PC-3 (cell line): ENCODE data around the gene SDK1.

Experiments used
- CTCF ChIP-seq: fragments of 300-600 bp; sonication (generic); conservative IDR thresholded peaks from 2 replicates; pipeline ENCODE4 v1.5.1; 2017; ENCODE audit warnings: antibody characterized with exemption, low read depth, mild to moderate bottlenecking, low read length
- EZH2 ChIP-seq: fragments of 300-600 bp; sonication (generic); IDR thresholded peaks from one replicate; pipeline ENCODE4 v1.6.1; 2017; ENCODE audit warnings: antibody characterized with exemption, mild to moderate bottlenecking, low read length; ENCODE audit not compliant: unreplicated experiment
- EZH2phosphoT487 ChIP-seq: fragments of 300-600 bp; sonication (generic); IDR thresholded peaks from 2 replicates; pipeline ENCODE4 v1.6.1; 2018; ENCODE audit warnings: mild to moderate bottlenecking, antibody characterized with exemption, low read length, borderline replicate concordance

GRCh38 chr7:4138866-4139265 lies 837.8 kb downstream of the SDK1 start:
- TF ChIP-seq EZH2phosphoT487 (no peak), CTCF (no peak), EZH2 (no peak)
